GM19395 (cell line): ENCODE measurements around the gene OR52M1.

ENCODE experiments used
- ATAC-seq: cut with Tn5 transposase; IDR thresholded peaks from one replicate; pipeline ENCODE4 v1.9.1; 2021; ENCODE audit warnings: mild to moderate bottlenecking, moderate library complexity; ENCODE audit not compliant: unreplicated experiment

Gene OR52M1

GRCh38 chr11:4565371-4565770 is 20.4 kb downstream of the OR52M1 start:
- no peak for ATAC-seq

GRCh38 chr11:4569075-4569474 is 24.1 kb downstream of the OR52M1 start:
- ATAC-seq, result no peak

DNA sequence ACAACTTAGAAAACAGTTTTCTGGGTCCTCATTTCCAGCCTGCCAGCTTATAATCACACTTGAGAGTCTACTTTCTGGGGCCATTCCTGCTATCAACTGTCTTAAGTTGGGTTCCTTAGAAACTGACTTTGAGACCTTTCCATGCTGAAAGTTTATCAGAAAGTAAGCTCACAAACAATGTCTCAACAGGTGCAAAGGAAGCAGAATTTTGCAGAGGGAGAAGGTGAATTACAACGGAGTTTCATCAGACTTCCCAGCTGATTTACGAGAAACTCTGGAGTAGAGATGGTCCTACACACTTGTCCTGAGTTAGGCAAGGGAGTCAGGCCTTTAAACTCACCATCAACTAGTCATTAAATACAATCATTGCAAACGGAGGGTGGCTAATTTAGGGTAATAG is 31.9 kb downstream of the OR52M1 start:
- no peak for ATAC-seq

DNA sequence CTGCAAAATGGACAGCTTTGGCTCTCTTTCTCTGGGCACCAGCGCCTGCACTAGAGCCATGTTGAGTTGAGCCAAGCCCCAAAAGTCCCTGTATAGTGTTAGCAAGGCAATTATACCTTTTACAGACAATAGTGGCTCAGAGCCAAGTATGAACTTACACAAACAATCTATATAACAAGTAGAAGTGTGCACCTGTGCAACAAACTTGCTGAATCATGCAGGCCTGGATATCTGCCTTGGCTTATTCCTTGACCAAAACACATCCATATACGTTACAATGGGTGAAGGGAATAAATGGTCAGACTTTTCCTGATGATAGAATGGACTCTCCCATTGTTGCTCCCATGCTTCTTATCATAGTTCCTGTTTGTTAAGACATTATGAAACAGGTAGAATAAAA is 32.8 kb downstream of the OR52M1 start:
- no peak for ATAC-seq

- no peak for ATAC-seq
Measured at GRCh38 chr11:4578624-4579023, 33.6 kb downstream of the OR52M1 start.

DNA sequence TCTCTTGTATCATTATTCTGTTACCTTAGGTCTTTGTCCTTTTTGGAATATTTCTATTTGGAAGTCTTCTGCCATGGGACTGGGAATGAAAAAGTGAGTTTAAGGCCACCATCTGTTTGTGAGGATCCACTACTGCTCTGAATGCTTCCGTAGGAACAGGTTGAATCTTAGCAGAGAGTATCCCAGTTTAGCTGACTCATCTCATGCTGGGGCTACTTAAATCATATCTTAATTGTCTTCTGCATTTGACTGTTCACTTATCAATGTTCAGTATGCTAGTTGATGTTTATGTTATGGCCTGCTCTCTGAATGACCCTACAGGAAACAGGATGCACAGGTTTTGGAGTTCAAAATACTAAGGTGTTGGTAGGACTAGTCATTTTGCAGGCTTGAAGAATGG is 35.1 kb downstream of the OR52M1 start:
- ATAC-seq, result no peak

DNA sequence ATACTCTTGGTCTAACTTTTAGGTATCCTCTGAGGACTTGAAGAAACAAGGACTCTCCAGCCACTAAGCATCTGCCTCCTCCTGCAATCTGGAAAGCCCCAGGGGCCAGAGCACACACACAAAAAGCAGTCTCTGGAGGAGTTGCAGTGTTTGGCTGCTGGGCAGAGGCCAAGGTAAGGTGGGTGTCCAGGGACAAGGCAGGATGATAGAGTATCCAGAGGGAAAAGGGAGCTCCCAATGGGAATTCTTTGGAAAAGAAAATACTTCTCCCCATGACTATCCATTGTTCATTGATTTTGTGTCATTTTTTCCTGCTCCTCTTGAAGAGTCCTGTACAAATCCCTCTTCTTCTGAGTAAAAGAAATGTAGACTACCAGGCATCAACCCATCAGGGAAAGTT is 36.5 kb downstream of the OR52M1 start, which contains the start of gene OR52I2:
OR52I2 (plus strand) TSS at position 301 of the 400 bp plus-strand sequence.
- ATAC-seq, result no peak

- ATAC-seq, result no peak
Measured at GRCh38 chr11:4589017-4589416, 44.0 kb downstream of the OR52M1 start.

GRCh38 chr11:4593739-4594138 is 48.7 kb downstream of the OR52M1 start, which contains the start of gene OR52I1:
Gene OR52I1, plus strand, starts transcription at chr11:4594039. Its CDS starts 0 bp downstream, at chr11:4594039.
- ATAC-seq, result no peak
